Measurements from ENCODE around the gene CFAP69. TPM values are rescaled to one million over a fixed set of nuclear protein-coding genes. Genes with fewer than 3 reads are reported as not detected.

CFAP69 gene
- total RNA-seq, 2 donors from 2014 or later = 3.8 to 14.0 TPM

- ATAC-seq (ENCODE audit: insufficient number of reproducible peaks, low FRiP score, low read depth) (no peak), DNase-seq (ENCODE audit: low spot score) (no peak)
- TF ChIP-seq, protein P1, sequence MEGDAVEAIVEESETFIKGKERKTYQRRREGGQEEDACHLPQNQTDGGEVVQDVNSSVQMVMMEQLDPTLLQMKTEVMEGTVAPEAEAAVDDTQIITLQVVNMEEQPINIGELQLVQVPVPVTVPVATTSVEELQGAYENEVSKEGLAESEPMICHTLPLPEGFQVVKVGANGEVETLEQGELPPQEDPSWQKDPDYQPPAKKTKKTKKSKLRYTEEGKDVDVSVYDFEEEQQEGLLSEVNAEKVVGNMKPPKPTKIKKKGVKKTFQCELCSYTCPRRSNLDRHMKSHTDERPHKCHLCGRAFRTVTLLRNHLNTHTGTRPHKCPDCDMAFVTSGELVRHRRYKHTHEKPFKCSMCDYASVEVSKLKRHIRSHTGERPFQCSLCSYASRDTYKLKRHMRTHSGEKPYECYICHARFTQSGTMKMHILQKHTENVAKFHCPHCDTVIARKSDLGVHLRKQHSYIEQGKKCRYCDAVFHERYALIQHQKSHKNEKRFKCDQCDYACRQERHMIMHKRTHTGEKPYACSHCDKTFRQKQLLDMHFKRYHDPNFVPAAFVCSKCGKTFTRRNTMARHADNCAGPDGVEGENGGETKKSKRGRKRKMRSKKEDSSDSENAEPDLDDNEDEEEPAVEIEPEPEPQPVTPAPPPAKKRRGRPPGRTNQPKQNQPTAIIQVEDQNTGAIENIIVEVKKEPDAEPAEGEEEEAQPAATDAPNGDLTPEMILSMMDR (IDR thresholded peaks at IDR 0.05) = no peak
- H3K4me1 ChIP-seq (ENCODE audit: control insufficient read depth in 1 of 2, low read depth in 2 of 2) = peaks cover 4 to 20% of the 10 kb centered on the region in 2 donors
- no peak overlapping the region for H3K27ac ChIP-seq
- H3K27me3 ChIP-seq (replicated peaks; ENCODE audit: insufficient read depth) = no peaks in the 10 kb centered on the region
- H3K36me3 ChIP-seq = no peaks in the 10 kb centered on the region
- no peaks in the 10 kb centered on the region for H3K9me3 ChIP-seq
- no peak overlapping the region for H3K4me3 ChIP-seq
Observed at GRCh38 chr7:90269163-90269562, 24.2 kb downstream of the CFAP69 start.

- H3K4me1 ChIP-seq (ENCODE audit: control insufficient read depth in 1 of 2, low read depth in 2 of 2) = peaks cover 4 to 20% of the 10 kb centered on the region in 2 donors
- no peak overlapping the region for H3K27ac ChIP-seq
- H3K36me3 ChIP-seq = no peaks in the 10 kb centered on the region
- H3K27me3 ChIP-seq (replicated peaks; ENCODE audit: insufficient read depth) = no peaks in the 10 kb centered on the region
- ATAC-seq (ENCODE audit: insufficient number of reproducible peaks, low FRiP score, low read depth) (no peak), DNase-seq (ENCODE audit: low spot score) (no peak)
- no peak overlapping the region for H3K4me3 ChIP-seq
- TF ChIP-seq, protein P1 (IDR thresholded peaks at IDR 0.05) = no peak
- H3K9me3 ChIP-seq = no peaks in the 10 kb centered on the region
Observed at GRCh38 chr7:90270431-90271178, 25.6 kb downstream of the CFAP69 start.

- H3K36me3 ChIP-seq = no peaks in the 10 kb centered on the region
- peaks cover 4 to 9% of the 10 kb centered on the region in 2 donors for H3K4me1 ChIP-seq (ENCODE audit: control insufficient read depth in 1 of 2, low read depth in 2 of 2)
- H3K9me3 ChIP-seq = no peaks in the 10 kb centered on the region
- ATAC-seq (ENCODE audit: insufficient number of reproducible peaks, low FRiP score, low read depth) (no peak), DNase-seq (ENCODE audit: low spot score) (no peak)
- no peak overlapping the region for H3K4me3 ChIP-seq
- H3K27me3 ChIP-seq (replicated peaks; ENCODE audit: insufficient read depth) = no peaks in the 10 kb centered on the region
- H3K27ac ChIP-seq = no peak overlapping the region
- TF ChIP-seq, protein P1 (IDR thresholded peaks at IDR 0.05) = no peak
Observed at GRCh38 chr7:90271753-90272152, 26.8 kb downstream of the CFAP69 start.

DNA sequence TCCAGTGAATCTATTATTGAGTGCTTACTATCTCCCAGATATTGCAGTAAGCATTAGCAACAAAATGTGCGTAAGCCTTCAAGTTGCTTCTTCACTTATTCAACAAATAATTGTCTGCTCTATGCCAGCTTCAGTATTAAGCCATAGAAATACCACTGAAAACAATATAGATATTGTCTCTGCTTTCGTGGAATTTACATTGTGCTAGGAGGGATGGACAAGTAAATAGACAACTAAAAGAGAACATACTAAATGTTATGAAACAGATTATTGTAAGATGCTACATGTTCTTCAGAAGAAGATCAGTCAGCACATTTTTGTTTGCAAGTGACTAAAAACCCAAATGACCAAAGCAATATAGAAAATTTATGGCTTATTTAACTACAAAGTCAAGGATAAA, 27.3 kb downstream of the CFAP69 start:
- ATAC-seq (ENCODE audit: insufficient number of reproducible peaks, low FRiP score, low read depth) = no peak
- no peak overlapping the region for H3K4me3 ChIP-seq

DNA sequence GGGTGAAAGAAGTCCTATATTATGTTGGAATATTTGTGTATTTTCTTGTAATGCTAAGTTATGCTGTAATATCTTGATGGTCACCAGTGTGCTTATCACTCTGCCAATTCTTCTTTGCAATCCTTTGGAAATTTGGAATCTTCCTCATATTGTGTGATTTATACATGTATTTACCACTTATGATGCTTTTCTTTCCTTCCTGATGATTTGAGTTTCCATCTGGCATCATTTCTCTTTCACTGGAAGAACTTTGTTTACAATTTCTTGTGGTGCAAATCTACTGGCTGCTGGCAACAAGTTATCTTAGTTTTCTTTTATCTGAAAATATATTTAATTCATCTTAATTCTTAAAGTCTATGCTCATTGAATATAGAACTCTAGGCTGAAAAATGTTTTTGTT, 29.2 kb downstream of the CFAP69 start:
- Histone ChIP-seq H3K27ac (no peak overlapping the region), H3K4me3 (no peak overlapping the region), H3K27me3 (replicated peaks; ENCODE audit: insufficient read depth) (no peaks in the 10 kb centered on the region), H3K9me3 (no peaks in the 10 kb centered on the region), H3K36me3 (no peaks in the 10 kb centered on the region), H3K4me1 (ENCODE audit: control insufficient read depth in 1 of 2, low read depth in 2 of 2) (no peaks in the 10 kb centered on the region)
- TF ChIP-seq, protein P1 (IDR thresholded peaks at IDR 0.05) = no peak
- ATAC-seq (ENCODE audit: insufficient number of reproducible peaks, low FRiP score, low read depth) (no peak), DNase-seq (ENCODE audit: low spot score) (no peak)

More for the DNA sequence above, 27.3 kb downstream of the CFAP69 start:
- Histone ChIP-seq H3K4me1 (ENCODE audit: control insufficient read depth in 1 of 2, low read depth in 2 of 2) (peaks cover 4 to 6% of the 10 kb centered on the region in 2 donors), H3K27ac (no peak overlapping the region), H3K36me3 (no peaks in the 10 kb centered on the region), H3K9me3 (no peaks in the 10 kb centered on the region), H3K27me3 (replicated peaks; ENCODE audit: insufficient read depth) (no peaks in the 10 kb centered on the region)
- TF ChIP-seq, protein P1 (IDR thresholded peaks at IDR 0.05) = no peak
- DNase-seq (ENCODE audit: low spot score) = no peak
